Epithelial cell of esophagus (primary cell): ENCODE data around the gene PDIA2.

Experiments used
- DNase-seq: peaks from one replicate; pipeline ENCODE4 v3.0.0; 2010; ENCODE audit warnings: low read depth
- H3K4me3 ChIP-seq: 2 replicates; pipeline ENCODE4 v1.5.1; 2011; ENCODE audit warnings: mild to moderate bottlenecking, low read length, control low read depth
- TF ChIP-seq, protein P1 (sequence below): IDR thresholded peaks from 2 replicates; pipeline ENCODE4 v1.5.1; 2011; ENCODE audit warnings: low read depth, mild to moderate bottlenecking, low read length, control low read depth, inconsistent platforms; ENCODE audit not compliant: insufficient read depth; ENCODE audit errors: missing control alignments

The PDIA2 gene

DNA sequence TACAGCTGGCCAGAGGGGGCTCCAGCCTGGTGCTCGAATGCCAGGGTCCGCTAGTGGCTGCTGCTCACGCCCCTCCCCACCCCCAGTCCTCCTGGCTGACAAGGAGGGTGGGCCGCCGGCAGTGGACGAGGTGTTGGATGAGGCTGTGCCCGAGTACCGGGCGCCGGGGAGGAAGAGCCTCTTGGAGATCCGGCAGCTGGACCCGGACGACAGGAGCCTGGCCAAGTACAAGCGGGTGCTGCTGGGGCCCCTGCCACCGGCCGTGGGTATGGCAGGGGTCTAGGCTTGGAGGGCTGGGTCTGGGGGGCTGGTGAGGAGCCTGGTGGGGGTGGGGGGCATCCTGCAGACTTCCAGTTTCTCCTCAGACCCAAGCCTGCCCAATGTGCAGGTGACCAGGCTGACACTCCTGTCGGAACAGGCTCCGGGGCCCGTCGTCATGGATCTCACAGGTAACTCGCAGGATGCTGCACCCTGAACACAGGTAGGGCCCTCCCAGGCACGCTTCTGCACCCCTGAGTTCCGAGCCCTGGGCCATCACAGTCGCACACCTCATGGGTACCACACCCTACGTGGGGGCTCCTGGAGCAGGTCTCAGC, 1.2 kb upstream of the PDIA2 start:
- TF ChIP-seq, protein P1, sequence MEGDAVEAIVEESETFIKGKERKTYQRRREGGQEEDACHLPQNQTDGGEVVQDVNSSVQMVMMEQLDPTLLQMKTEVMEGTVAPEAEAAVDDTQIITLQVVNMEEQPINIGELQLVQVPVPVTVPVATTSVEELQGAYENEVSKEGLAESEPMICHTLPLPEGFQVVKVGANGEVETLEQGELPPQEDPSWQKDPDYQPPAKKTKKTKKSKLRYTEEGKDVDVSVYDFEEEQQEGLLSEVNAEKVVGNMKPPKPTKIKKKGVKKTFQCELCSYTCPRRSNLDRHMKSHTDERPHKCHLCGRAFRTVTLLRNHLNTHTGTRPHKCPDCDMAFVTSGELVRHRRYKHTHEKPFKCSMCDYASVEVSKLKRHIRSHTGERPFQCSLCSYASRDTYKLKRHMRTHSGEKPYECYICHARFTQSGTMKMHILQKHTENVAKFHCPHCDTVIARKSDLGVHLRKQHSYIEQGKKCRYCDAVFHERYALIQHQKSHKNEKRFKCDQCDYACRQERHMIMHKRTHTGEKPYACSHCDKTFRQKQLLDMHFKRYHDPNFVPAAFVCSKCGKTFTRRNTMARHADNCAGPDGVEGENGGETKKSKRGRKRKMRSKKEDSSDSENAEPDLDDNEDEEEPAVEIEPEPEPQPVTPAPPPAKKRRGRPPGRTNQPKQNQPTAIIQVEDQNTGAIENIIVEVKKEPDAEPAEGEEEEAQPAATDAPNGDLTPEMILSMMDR = no peak
- no peak overlapping the region for H3K4me3 ChIP-seq
- no peak for DNase-seq

GRCh38 chr16:282491-282890, 473 bp upstream of the PDIA2 start:
- TF ChIP-seq, protein P1 = no peak
- no peak for DNase-seq
- H3K4me3 ChIP-seq = no peak overlapping the region

DNA sequence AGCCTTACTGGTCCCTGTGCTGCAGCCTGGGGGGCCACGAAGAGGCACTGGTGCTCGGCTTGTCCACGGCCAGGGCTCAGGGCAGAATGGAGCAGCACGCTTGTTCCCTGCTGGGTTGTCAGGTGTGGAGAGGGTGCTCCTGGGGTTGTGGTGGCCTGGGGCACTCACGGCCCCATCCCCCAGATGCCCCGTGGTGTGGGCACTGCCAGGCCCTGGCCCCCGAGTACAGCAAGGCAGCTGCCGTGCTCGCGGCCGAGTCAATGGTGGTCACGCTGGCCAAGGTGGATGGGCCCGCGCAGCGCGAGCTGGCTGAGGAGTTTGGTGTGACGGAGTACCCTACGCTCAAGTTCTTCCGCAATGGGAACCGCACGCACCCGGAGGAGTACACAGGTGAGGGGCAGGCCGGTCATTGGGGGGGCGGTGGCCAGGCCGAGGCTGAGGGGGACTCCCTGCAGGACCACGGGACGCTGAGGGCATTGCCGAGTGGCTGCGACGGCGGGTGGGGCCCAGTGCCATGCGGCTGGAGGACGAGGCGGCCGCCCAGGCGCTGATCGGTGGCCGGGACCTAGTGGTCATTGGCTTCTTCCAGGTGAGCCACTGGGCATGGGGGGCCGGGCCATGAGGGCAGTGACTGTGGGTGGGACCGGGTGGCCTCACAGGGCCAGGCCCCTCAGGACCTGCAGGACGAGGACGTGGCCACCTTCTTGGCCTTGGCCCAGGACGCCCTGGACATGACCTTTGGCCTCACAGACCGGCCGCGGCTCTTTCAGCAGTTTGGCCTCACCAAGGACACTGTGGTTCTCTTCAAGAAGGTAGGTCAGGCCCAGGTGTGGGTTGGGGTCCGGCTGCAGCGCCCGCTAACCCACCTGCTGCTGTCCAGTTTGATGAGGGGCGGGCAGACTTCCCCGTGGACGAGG, 1.5 kb downstream of the PDIA2 start:
- DNase-seq = no peak
- H3K4me3 ChIP-seq = no peak overlapping the region
- TF ChIP-seq, protein P1 = no peak

GRCh38 chr16:285146-286055, 2.4 kb downstream of the PDIA2 start:
- no peak overlapping the region for H3K4me3 ChIP-seq
- TF ChIP-seq, protein P1 = no peak
- no peak for DNase-seq

- TF ChIP-seq, protein P1 = no peak
- no peak for DNase-seq
- no peak overlapping the region for H3K4me3 ChIP-seq
Measured at GRCh38 chr16:286491-287297, 3.7 kb downstream of the PDIA2 start.

GRCh38 chr16:287298-287811, 4.4 kb downstream of the PDIA2 start:
- no peak for DNase-seq
- no peak overlapping the region for H3K4me3 ChIP-seq
- TF ChIP-seq, protein P1 = no peak
